HepG2 (cell line): ENCODE data around the gene THADA. TPM values are rescaled to one million over a fixed set of nuclear protein-coding genes. Genes with fewer than 3 reads are reported as not detected.

Source experiments
- MAX ChIP-seq: IDR thresholded peaks from 2 replicates; pipeline ENCODE4 v1.6.1; 2012; ENCODE audit warnings: inconsistent platforms
- PRDM15 ChIP-seq: sonication (generic); formaldehyde crosslinking; IDR thresholded peaks from 2 replicates; pipeline ENCODE4 v1.4.0; 2020; ENCODE audit warnings: missing genetic modification reagents
- PREB ChIP-seq: sonication (generic); formaldehyde crosslinking; IDR thresholded peaks from 2 replicates; pipeline ENCODE4 v1.4.0; 2020; ENCODE audit warnings: missing genetic modification reagents
- WIZ ChIP-seq: sonication (generic); formaldehyde crosslinking; IDR thresholded peaks from 2 replicates; pipeline ENCODE4 v1.5.1; 2020; ENCODE audit warnings: mild to moderate bottlenecking, missing genetic modification reagents
- ZFP36L2 ChIP-seq: sonication (generic); formaldehyde crosslinking; IDR thresholded peaks from 2 replicates; pipeline ENCODE4 v1.4.0; 2020; ENCODE audit warnings: missing genetic modification reagents
- ZNF589 ChIP-seq: sonication (generic); formaldehyde crosslinking; conservative IDR thresholded peaks from 2 replicates; pipeline ENCODE4 v1.8.0; 2022; ENCODE audit warnings: mild to moderate bottlenecking, moderate library complexity, missing genetic modification reagents
- ZNF615 ChIP-seq: sonication (generic); formaldehyde crosslinking; IDR thresholded peaks from 2 replicates; pipeline ENCODE4 v1.5.0; 2020; ENCODE audit warnings: mild to moderate bottlenecking, missing genetic modification reagents, borderline replicate concordance
- ZNF629 ChIP-seq: sonication (generic); formaldehyde crosslinking; conservative IDR thresholded peaks from 2 replicates; pipeline ENCODE4 v1.5.0; 2020; ENCODE audit warnings: missing genetic modification reagents
- ZNF710 ChIP-seq: sonication (generic); formaldehyde crosslinking; IDR thresholded peaks from 2 replicates; pipeline ENCODE4 v1.5.0; 2020; ENCODE audit warnings: mild to moderate bottlenecking, missing genetic modification reagents, borderline replicate concordance
- polyA plus RNA-seq, 8 experiments: library from polyadenylated mRNA; depleted of rRNA in 3 of 8; stranded (reverse) in 7 of 8; unstranded in 1 of 8; fragments of >200 nt; fragmentation: Illumina TruSeq in 4 of 8; extraction: Trizol in 4 of 8; gene quantifications; 2 replicates each; pipeline versions ENCODE4 v1.2.1 to v1.2.3, GENCODE V29; 2011 to 2016; ENCODE audit warnings: low read depth in 4 of 8, missing spikeins in 1 of 8, mixed read lengths in 1 of 8; ENCODE audit not compliant: insufficient read depth in 1 of 8
- total RNA-seq, 5 experiments: library from RNA; depleted of rRNA; stranded (reverse); fragments of >200 nt; fragmentation: Illumina TruSeq; extraction: Trizol; gene quantifications; 2 replicates each; pipeline ENCODE4 v1.2.3, GENCODE V29; 2016; ENCODE audit warnings: low read depth in 1 of 5
- TF ChIP-seq, protein P1 (sequence below): sonication (generic); formaldehyde crosslinking; IDR thresholded peaks from 2 replicates; pipeline ENCODE4 v1.4.0; 2020; ENCODE audit warnings: low read depth, mild to moderate bottlenecking, missing genetic modification reagents
- TF ChIP-seq, protein P2 (sequence below): sonication (generic); formaldehyde crosslinking; IDR thresholded peaks from 2 replicates; pipeline ENCODE4 v1.4.0; 2020; ENCODE audit warnings: mild to moderate bottlenecking, missing genetic modification reagents, borderline replicate concordance
- TF ChIP-seq, protein P3 (sequence below): sonication (generic); formaldehyde crosslinking; IDR thresholded peaks from 2 replicates; pipeline ENCODE4 v1.4.0; 2020; ENCODE audit warnings: missing genetic modification reagents, borderline replicate concordance
- TF ChIP-seq, protein P4 (sequence below): sonication (generic); formaldehyde crosslinking; IDR thresholded peaks from 2 replicates; pipeline ENCODE4 v1.4.0; 2020; ENCODE audit warnings: missing genetic modification reagents

The THADA gene
- total and polyA plus RNA-seq, 2 of the 13 experiments (the other 11 are each of a cell fraction or from before 2014, with no cell fraction given): 12.7 to 21.7 TPM

GRCh38 chr2:43221763-43222474, 373.9 kb downstream of the THADA start (continued):
- TF ChIP-seq ZFP36L2 (no peak), MAX (no peak), ZNF629 (CRISPR knock-in tag) (0 out of 2 replicates have a peak, but pooled peaks have one; percentile 36), ZNF589 (CRISPR knock-in tag) (0 out of 2 replicates have a peak, but pooled peaks have one; percentile 51), PREB (CRISPR knock-in tag) (no peak), WIZ (CRISPR knock-in tag) (no peak), ZNF615 (CRISPR knock-in tag) (no peak), PRDM15 (CRISPR knock-in tag) (no peak), ZNF710 (CRISPR knock-in tag) (no peak)
- TF ChIP-seq, protein P1, sequence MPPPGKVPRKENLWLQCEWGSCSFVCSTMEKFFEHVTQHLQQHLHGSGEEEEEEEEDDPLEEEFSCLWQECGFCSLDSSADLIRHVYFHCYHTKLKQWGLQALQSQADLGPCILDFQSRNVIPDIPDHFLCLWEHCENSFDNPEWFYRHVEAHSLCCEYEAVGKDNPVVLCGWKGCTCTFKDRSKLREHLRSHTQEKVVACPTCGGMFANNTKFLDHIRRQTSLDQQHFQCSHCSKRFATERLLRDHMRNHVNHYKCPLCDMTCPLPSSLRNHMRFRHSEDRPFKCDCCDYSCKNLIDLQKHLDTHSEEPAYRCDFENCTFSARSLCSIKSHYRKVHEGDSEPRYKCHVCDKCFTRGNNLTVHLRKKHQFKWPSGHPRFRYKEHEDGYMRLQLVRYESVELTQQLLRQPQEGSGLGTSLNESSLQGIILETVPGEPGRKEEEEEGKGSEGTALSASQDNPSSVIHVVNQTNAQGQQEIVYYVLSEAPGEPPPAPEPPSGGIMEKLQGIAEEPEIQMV (CRISPR knock-in tag): peak; percentile 63; the same call in 1 of the 2 replicates
- TF ChIP-seq, protein P2, sequence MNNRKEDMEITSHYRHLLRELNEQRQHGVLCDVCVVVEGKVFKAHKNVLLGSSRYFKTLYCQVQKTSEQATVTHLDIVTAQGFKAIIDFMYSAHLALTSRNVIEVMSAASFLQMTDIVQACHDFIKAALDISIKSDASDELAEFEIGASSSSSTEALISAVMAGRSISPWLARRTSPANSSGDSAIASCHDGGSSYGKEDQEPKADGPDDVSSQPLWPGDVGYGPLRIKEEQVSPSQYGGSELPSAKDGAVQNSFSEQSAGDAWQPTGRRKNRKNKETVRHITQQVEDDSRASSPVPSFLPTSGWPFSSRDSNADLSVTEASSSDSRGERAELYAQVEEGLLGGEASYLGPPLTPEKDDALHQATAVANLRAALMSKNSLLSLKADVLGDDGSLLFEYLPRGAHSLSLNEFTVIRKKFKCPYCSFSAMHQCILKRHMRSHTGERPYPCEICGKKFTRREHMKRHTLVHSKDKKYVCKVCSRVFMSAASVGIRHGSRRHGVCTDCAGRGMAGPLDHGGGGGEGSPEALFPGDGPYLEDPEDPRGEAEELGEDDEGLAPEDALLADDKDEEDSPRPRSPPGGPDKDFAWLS (CRISPR knock-in tag): no peak
- TF ChIP-seq, protein P3, sequence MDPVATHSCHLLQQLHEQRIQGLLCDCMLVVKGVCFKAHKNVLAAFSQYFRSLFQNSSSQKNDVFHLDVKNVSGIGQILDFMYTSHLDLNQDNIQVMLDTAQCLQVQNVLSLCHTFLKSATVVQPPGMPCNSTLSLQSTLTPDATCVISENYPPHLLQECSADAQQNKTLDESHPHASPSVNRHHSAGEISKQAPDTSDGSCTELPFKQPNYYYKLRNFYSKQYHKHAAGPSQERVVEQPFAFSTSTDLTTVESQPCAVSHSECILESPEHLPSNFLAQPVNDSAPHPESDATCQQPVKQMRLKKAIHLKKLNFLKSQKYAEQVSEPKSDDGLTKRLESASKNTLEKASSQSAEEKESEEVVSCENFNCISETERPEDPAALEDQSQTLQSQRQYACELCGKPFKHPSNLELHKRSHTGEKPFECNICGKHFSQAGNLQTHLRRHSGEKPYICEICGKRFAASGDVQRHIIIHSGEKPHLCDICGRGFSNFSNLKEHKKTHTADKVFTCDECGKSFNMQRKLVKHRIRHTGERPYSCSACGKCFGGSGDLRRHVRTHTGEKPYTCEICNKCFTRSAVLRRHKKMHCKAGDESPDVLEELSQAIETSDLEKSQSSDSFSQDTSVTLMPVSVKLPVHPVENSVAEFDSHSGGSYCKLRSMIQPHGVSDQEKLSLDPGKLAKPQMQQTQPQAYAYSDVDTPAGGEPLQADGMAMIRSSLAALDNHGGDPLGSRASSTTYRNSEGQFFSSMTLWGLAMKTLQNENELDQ (CRISPR knock-in tag): no peak
- TF ChIP-seq, protein P4, sequence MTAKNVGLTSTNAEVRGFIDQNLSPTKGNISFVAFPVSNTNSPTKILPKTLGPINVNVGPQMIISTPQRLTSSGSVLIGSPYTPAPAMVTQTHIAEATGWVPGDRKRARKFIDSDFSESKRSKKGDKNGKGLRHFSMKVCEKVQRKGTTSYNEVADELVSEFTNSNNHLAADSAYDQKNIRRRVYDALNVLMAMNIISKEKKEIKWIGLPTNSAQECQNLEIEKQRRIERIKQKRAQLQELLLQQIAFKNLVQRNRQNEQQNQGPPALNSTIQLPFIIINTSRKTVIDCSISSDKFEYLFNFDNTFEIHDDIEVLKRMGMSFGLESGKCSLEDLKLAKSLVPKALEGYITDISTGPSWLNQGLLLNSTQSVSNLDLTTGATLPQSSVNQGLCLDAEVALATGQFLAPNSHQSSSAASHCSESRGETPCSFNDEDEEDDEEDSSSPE (CRISPR knock-in tag): peak; percentile 50; the same call in 1 of the 2 replicates
